KMS-11 (cell line): ENCODE measurements around the gene NPAS2.

Source experiments
- H2AFZ ChIP-seq: fragments of 200-600 bp; sonication (generic); 2 replicates; pipeline ENCODE4 v1.6.1; 2016; ENCODE audit warnings: antibody characterized with exemption, mixed run types, low read depth
- H3K27ac ChIP-seq: fragments of 200-600 bp; sonication (generic); 2 replicates; pipeline ENCODE4 v1.6.1; 2016; ENCODE audit warnings: mild to moderate bottlenecking, mixed run types
- H3K27me3 ChIP-seq: fragments of 200-600 bp; sonication (generic); 2 replicates; pipeline ENCODE4 v1.6.1; 2017; ENCODE audit warnings: mild to moderate bottlenecking, low read depth, mixed run types, moderate library complexity; ENCODE audit not compliant: insufficient read depth
- H3K36me3 ChIP-seq: fragments of 200-600 bp; sonication (generic); 2 replicates; pipeline ENCODE4 v1.6.1; 2017; ENCODE audit warnings: mild to moderate bottlenecking, mixed run types; ENCODE audit not compliant: insufficient read depth
- H3K4me1 ChIP-seq: fragments of 200-600 bp; sonication (generic); 2 replicates; pipeline ENCODE4 v1.6.1; 2016; ENCODE audit warnings: mild to moderate bottlenecking, low read depth, mixed run types; ENCODE audit not compliant: poor library complexity, severe bottlenecking
- H3K4me2 ChIP-seq: fragments of 200-600 bp; sonication (generic); 2 replicates; pipeline ENCODE4 v1.7.0; 2016; ENCODE audit warnings: mild to moderate bottlenecking, mixed run types
- H3K4me3 ChIP-seq: fragments of 200-600 bp; sonication (generic); IDR thresholded peaks from 2 replicates; pipeline ENCODE4 v1.6.1; 2017; ENCODE audit warnings: low read depth, low read length, mixed read lengths; ENCODE audit not compliant: insufficient read depth
- H3K79me2 ChIP-seq: fragments of 200-600 bp; sonication (generic); 2 replicates; pipeline ENCODE4 v1.6.1; 2016; ENCODE audit warnings: low read depth, mixed run types; ENCODE audit not compliant: insufficient read depth
- H3K9ac ChIP-seq: fragments of 200-600 bp; sonication (generic); 2 replicates; pipeline ENCODE4 v1.6.1; 2016; ENCODE audit warnings: mild to moderate bottlenecking, mixed run types
- H4K20me1 ChIP-seq: fragments of 200-600 bp; sonication (generic); 2 replicates; pipeline ENCODE4 v1.6.1; 2016; ENCODE audit warnings: mild to moderate bottlenecking, mixed run types; ENCODE audit not compliant: insufficient read depth
- CTCF ChIP-seq: fragments of 200-600 bp; sonication (generic); conservative IDR thresholded peaks from 2 replicates; pipeline ENCODE4 v1.6.1; 2017; ENCODE audit warnings: low read depth, mild to moderate bottlenecking, antibody characterized with exemption, low read length, moderate library complexity, mixed read lengths

Gene NPAS2

GRCh38 chr2:100894105-100894795 lies 74.3 kb downstream of the NPAS2 start:
- no peaks in the 10 kb centered on the region for H3K79me2 ChIP-seq
- no peak overlapping the region for H2AFZ ChIP-seq
- no peaks in the 10 kb centered on the region for H3K36me3 ChIP-seq
- no peak overlapping the region for H3K9ac ChIP-seq
- H3K27me3 ChIP-seq, result no peaks in the 10 kb centered on the region
- H3K4me3 ChIP-seq, result no peak overlapping the region
- H4K20me1 ChIP-seq, result no peaks in the 10 kb centered on the region
- no peak for TF ChIP-seq CTCF
- H3K4me2 ChIP-seq, result no peak overlapping the region
- H3K27ac ChIP-seq, result no peak overlapping the region
- H3K4me1 ChIP-seq, result no peaks in the 10 kb centered on the region

GRCh38 chr2:100894796-100895156 lies 74.8 kb downstream of the NPAS2 start:
- no peaks in the 10 kb centered on the region for H3K36me3 ChIP-seq
- no peaks in the 10 kb centered on the region for H3K4me1 ChIP-seq
- no peaks in the 10 kb centered on the region for H3K27me3 ChIP-seq
- H2AFZ ChIP-seq, result no peak overlapping the region
- no peak overlapping the region for H3K4me2 ChIP-seq
- no peak overlapping the region for H3K9ac ChIP-seq
- no peak for TF ChIP-seq CTCF
- H3K4me3 ChIP-seq, result no peak overlapping the region
- H3K79me2 ChIP-seq, result no peaks in the 10 kb centered on the region
- H4K20me1 ChIP-seq, result no peaks in the 10 kb centered on the region
- H3K27ac ChIP-seq, result no peak overlapping the region

GRCh38 chr2:100895402-100895801 lies 75.5 kb downstream of the NPAS2 start:
- Histone ChIP-seq H3K4me3 (no peak overlapping the region), H4K20me1 (no peaks in the 10 kb centered on the region), H3K36me3 (no peaks in the 10 kb centered on the region), H3K9ac (no peak overlapping the region), H2AFZ (no peak overlapping the region), H3K4me2 (no peak overlapping the region), H3K79me2 (no peaks in the 10 kb centered on the region), H3K27ac (no peak overlapping the region), H3K4me1 (no peaks in the 10 kb centered on the region), H3K27me3 (no peaks in the 10 kb centered on the region)
- TF ChIP-seq CTCF, result no peak

GRCh38 chr2:100895934-100896685 lies 76.2 kb downstream of the NPAS2 start:
- Histone ChIP-seq H3K4me1 (no peaks in the 10 kb centered on the region), H3K4me2 (no peak overlapping the region), H3K79me2 (no peaks in the 10 kb centered on the region), H2AFZ (no peak overlapping the region), H3K27me3 (no peaks in the 10 kb centered on the region), H3K9ac (no peak overlapping the region), H3K27ac (no peak overlapping the region), H4K20me1 (no peaks in the 10 kb centered on the region), H3K4me3 (no peak overlapping the region), H3K36me3 (no peaks in the 10 kb centered on the region)
- no peak for TF ChIP-seq CTCF
